GM21786 (cell line): ENCODE measurements around the gene TMA16.
"Not testable (repeated sequence)": the region's sequence is repeated elsewhere in the genome, so short reads cannot be mapped to it uniquely, and the experiment has no call there.

Experiments
- ATAC-seq: cut with Tn5 transposase; IDR thresholded peaks from one replicate; pipeline ENCODE4 v1.9.1; 2021; ENCODE audit not compliant: unreplicated experiment

The TMA16 gene

DNA sequence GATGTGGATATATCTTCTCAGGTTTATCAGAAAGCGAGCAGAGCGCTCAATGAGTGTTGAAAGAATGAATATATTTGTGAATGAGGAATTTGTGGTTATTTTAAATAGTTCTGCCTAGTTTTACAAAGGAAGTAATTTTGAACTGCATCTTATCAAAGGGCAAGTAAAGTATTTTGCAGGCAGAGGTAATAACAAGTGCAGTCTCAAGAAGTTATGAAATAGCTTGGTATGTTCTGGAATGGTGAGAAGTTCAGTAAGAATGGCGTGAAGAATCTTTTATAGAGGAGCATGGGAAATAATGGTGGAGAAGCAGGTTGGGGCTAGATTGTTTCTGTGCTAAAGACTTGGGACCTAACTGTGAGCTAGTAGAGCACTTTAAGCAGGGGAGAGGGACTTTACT lies 10.9 kb downstream of the TMA16 start:
- ATAC-seq, result no peak

DNA sequence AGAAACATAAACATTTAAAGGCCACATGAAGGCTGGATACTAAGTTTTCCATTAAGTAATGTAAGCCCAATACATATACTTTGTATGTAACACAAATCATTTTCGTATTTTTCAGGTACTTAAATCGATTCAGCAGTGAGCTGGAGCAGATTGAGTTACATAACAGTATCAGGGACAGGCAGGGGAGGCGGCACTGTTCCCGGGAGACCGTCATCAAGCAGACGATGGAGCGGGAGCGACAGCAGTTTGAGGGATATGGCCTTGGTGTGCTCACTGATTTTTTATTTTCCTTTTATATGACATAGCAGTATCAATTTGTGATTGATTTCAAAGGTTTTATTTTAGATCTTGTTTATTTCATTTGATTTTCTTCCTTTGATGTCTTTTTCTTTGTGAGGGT lies 20.7 kb downstream of the TMA16 start:
- no peak for ATAC-seq

DNA sequence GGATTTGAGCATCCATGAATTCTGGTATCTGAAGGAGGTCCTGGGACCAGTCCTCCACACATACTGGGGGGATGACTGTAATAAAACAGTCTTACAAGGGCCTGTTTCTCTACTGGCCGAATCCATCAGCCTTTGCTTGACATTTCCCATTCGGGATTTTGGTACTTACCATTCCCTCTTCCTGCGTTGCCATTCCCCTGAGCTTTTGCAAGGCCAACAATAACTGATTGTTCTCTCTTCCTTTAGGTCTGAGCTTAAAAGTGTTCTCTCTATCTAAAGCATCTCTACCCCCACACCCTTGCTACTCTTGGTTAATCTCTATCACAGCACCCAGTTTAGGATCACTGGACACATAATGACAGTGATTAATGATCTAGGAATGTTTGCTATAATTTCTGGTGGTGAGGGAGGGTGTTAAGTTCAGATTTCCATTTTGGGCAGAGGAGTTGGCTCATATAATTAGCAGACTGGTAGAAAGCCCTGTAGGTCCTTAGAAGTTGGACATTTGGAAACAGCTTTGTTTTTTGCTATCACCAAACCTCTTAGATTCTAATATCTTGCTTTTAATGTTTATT lies 29.4 kb downstream of the TMA16 start:
- ATAC-seq, result no peak

DNA sequence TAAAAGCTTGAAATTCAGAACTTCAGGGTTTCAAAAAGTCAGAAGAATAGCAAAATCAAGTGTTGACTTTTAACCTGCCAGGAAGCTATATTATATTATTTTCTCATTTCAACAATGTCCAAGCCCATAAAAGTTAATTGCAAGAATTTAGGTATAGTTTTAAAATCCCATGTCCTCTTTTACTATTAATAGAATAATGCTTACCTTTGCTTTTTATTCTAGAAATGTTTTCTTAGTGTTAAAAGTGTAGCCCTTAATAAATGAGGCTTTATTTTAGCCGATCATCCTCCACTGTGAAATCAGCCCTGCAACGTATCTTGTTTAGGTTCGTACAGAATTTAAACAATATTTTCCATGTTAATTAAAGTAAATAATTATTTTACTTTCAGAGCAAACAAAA lies 31.5 kb downstream of the TMA16 start:
- ATAC-seq, result no peak

DNA sequence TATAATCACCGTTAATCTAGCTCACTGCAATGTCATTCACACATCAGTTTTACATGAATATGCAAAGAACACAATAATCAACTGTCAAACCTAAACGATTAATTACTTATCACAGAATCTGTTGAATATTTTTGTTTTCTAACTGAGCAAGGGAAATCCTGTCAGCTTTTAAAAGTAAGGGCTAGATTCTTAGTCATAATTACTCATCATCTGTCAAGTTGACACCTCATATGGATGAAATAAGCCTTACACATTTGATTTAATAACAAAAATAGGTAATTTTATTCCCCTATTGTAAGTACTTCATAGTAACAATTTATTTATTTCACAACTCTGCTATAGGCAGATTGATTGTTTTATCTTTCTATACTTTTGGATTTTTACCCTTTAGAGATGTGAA lies 32.7 kb downstream of the TMA16 start:
- no peak for ATAC-seq

DNA sequence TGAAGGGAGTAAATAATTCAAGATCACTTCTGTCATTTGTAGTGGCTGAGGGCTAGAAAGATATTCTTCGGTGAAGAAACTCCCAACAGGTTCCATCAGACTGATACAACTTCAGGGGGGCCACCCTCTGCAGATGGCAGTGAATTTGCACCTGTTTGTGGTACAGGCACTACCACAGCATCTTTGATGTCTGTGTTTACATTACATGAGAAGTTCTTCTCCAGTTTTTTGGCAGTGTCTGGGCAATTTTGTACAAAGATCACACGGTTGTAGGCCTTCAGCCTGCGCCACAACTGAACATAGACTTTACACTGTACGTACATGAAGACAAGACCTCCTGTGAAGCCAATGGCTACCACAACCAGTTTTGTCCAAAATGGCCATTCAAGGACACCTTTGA lies 34.2 kb downstream of the TMA16 start:
- ATAC-seq, result no peak

DNA sequence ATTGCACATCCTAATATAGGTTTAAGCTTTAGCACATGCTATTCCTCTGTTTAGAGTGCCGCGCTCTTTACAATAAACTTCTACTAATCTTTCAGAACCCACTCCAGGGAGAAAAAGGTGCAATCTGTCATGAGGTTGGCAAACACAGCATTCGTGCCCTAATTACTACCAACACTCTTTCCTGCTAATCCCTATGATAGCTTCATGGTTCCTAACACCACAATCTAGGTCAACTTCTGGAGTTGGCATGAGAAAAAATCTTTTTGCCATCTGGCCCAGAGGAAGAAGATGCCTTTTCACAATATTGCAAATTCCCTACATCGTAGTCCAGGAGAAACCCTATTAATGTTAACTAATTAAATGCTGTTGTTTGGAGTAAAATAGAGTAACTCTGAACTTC lies 39.6 kb downstream of the TMA16 start:
- no peak for ATAC-seq

DNA sequence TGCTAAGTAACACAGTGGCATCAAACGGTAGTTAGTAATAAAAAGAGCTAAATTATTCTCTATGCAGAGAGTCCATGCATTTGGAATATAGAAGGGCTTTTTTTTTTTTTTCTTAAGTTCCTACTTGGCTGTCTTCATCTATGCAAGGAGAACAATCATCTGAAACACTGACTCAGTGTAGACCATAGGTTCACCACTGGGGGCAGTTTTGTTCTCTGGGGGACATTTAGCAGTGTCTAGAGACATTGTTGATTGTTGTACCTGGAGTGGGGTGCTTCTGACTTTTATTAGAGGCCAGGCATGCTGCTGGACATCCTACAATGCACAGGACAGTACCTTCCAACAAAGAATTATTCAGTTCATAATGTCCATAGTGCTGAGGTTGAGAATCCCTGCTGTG lies 41.2 kb downstream of the TMA16 start:
- ATAC-seq, result no peak

DNA sequence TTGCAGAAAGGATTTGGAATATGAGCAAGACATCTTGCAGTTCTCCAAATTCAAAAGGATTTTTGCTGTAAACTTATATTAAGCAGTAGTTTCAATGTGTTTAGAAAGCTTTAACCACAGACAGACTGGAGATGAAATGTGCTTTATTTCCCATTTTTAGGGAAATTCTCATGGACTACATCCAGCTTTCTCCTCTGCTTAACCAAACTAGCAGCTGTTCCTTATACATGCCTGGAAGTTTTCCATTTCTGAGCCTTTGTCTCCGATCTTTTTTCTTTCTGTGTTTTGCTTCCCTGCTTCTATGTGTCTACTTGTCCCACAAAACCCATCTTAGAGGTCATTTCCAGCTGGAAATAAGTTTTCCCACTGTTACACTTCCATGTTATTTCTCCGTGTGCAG lies 41.6 kb downstream of the TMA16 start:
- ATAC-seq, result no peak

DNA sequence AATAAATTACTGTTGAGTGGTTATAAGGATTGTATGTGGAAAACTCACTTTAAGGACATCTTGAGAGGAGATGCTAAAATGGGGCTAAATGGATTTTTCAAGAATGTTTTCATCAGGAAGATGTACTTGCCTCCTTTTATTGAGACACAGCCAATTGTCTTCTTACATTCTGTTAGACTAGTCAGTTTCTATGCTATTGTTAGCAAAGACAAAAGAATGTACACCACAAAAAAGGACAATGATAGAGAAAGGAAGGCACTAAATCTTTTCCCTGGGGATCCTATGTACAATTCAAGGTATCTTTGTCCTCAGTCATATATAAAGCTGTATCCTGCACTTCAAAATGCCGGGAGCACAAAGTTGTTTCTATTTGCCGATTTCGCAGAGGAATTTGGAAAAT lies 42.6 kb downstream of the TMA16 start:
- ATAC-seq, result no peak

DNA sequence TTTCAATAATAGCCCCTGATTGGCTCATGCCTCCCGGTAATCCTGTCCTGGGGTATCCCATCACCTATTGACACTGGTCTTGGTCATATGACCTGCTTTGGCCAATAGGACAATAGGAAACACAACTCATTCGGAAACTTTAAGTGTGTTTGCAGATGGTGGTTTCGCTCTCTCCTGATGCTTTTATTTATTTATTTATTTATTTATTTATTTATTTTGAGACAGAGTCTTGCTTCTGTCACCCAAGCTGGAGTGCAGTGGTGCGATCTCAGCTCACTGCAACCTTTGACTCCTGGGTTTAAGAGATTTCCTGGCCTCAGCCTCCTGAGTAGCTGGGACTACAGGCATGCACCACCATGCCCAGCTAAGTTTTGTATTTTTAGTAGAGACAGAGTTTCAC lies 44.3 kb downstream of the TMA16 start:
- not testable (repeated sequence) for ATAC-seq

DNA sequence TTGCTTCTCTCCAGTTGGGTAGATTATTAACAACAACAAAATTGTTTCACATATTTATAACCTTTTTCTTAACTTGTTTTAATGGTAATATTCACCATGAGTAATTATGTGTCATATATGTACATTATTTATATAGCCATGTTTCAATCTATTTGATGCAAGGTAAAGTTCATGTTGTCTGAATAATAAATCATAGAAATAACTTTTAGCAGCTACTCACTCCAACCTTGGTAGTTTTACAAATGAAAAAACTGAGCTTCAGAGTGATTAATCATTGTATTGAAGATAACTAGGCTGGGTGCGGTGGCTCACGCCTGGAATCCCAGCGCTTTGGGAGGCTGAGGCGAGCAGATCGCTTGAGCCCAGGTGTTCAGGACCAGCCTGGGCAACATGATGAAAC lies 46.0 kb downstream of the TMA16 start:
- no peak for ATAC-seq

DNA sequence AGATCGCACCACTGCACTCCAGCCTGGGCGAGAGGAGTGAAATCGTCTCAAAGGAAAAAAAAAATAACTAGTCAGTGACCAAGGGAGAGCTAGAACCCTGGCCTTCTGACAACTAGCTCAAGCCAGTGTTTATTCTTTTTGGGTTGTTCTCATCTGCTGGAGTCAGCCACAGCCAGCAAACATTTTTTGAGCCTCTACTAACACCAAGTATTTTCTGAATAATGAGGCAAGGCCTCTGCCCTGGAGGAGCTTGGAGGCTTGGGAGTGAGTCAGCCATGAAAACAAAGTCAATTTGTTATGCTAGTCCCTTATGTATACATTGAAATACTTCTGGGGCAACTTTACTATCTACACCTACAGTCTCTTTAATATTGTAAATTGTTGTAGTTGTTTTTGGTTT lies 46.5 kb downstream of the TMA16 start:
- no peak for ATAC-seq

DNA sequence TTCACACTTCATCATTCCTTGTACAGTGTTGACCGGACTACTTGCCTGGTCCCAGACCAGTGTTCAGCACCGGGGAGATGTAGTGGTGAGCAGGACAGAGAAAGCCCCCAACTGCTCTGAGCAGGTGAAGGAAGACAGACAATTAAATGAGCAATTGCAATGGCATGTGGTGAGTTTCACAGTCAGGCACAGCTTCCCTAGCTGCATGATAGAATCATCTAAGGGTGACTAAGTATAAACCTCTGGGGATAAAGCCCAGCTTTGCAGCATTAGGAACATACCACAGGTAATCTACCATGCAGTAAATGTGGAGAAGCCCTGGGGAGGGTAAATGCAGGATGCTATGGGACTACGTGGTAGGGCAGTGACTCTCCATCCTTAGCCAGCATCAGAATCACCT lies 47.8 kb downstream of the TMA16 start:
- ATAC-seq, result no peak

DNA sequence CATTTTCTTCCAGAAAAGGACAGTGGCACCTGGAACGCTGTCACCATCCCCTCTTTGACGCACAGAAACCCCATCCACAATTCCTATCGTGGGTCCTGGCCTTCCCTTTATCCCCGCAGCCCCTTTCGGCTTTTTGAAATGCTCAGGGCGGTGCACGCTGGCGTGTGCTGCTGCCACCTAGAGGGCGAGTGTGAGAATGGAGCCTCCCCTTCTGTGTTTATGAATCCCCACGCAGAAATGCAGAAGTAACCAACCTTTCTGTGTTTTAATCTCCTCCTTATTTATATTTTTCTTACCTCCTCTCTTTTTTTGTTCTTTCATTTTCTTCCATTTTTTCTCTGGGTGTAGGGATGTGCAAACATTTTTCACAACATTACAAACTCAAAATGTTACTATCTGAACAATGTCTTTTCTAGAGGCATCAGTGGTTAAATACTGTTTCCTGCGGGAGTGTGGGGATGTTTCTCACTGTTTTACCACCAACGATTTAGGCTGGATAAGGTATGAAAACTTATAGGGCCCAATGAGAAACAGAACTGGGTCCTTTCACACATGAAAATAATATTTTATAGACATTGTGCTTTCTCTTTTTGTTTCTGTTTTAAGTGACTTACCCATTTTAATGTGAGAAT lies 50.0 kb downstream of the TMA16 start:
- ATAC-seq, result peak; percentile 81

DNA sequence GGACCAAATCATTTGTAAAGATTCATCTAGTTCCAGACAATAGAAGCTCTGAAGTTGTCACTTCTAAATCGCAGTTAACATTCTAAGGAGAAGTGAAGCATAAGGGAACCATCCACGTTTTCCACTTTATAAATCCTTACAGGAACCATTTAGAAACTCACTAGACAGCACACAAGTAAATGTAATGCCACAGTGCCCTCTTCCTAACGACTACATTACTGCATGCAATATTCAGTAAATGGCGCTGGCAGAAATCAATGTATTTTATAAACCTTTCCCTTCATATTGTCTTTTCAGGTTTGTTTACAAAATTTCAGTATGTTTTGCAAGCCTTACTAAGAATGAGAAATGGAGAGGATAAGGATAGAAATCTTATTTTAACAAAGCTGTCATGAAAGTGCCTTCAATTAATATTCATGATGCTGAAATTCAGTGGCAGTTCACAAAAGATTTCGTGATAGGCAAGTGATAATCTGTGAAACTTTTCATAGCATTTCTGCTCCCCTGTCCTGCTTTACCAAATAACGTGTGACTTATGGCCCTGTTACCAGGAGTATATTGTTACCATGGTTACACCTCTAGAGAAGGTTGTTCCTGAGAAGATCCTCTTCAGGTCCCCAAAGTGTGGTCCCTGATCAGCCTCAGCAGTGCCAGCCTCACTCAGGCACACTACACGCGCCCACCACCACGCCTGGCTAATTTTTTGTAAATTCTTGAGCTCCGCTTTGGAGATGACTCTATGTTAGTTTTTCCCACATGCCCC lies 54.2 kb downstream of the TMA16 start:
- peak; percentile 38 for ATAC-seq

DNA sequence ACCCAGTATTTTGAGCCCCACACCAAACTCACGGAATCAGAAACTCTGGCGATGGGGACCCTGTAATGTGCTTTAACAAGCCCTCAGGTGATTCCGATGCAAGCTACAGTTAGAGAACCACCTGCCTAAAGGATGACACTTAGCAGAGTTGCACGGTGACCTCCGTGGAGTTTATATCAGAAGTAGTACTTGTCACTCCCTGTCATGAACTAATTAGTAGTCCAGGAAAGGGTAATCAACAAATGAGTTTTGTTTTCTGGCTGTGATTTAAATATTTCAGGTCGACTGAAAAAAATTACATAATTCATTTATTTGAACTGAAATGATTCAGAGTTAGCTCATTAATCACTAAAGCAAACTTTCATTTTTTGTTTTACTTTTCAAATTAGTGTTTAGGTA lies 56.4 kb downstream of the TMA16 start:
- no peak for ATAC-seq

DNA sequence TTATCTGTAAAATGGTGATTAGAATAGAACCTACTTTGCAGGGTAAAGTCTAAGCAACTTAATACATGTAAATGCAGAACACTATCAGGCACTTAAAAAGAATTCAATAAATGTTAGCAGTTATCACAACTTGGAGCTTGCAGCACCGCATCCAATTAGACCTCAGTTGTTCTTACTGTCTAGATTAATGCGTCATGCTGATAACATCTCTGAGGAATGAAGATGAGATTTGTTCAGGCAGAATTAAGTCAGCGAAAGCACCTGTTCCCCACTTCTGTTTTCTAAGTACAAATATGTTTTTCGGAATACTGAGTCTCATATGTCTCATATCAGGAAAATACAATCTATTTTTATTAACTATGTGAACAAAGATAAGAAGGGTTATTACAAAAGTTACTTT lies 58.7 kb downstream of the TMA16 start:
- ATAC-seq, result no peak

DNA sequence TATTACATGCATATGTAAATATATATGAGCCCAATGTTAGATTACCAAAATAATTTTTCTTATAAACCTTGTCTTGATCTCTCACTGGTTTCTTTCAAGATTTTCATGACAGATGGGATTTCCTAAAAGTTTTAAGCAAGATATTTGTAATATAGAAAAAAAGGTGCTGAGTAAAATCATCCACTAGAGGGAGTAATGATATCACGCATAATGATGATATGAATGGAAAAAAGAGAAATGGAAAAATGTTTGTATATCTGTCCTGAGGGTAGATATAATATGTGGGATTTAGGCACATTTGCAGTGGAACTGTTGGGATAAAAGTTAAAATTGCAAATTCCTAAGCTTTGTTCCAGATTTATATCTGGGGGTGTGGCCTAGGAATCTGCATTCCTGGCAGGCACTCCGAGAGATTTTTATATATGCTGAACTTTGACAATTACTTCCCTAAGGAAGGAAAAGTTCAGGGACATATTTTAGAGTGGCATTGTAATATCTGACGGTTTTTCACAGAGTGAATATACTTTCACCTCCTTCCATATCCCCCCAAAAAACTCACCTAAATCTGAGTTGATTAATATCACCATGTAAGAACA lies 60.5 kb downstream of the TMA16 start:
- no peak for ATAC-seq

DNA sequence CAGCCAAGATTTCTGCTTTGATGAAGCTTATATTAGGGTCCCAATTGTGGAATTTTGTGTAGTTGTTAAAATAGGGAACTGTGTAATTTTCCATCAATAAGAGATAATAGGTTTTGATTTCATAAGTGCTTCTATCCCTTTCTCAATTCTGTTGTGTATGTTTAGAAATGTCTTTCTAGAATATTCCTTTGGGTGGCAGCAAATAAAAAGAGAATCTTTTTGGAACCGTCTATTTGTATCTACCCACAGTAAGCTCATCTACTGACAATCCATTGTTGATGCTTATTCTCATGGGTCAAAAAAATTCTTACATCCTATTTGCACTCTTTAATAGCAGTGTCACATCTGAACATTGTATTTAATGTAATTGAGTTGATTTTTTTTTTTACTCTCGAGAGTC lies 61.7 kb downstream of the TMA16 start:
- peak; percentile 36 for ATAC-seq

DNA sequence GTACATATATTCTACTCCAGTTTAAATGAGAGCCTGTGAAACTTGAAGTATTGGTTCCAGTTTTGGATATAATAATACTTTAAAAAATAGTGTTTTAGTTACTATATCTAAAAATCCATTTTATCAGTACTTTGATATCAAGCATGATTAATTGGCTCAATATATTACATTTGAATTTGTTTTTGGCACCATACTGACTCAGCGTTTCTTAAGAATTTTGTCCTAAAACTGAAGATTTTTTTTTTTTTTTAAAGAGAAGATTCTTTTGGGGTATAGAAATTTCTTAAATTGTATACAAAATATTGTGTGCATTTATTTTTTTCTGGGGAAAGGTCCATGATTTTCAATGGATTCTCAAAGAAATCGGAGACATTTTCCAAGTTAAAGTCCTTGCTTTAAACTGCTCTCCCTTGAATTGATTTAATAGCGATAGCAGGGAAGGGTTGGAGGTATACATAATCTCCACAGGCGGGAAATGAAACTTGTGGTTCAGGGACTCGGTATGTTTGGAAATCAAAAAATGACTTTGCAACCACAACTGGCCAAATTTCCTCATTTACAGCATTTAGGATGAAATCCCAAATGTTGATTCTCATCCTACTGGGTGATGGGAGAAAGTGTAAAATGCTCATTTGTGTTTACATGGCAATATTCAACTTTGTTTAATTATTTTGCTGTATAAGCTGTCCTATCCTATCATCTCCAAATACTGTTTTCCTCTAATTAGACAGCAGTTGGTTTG lies 62.3 kb downstream of the TMA16 start:
- no peak for ATAC-seq
